Stomach (tissue), 4 donors: Measurements from ENCODE around the gene ZSWIM2.

Experiments
- EP300 ChIP-seq: sonication (generic); formaldehyde crosslinking; IDR thresholded peaks from one replicate; pipeline ENCODE4 v1.6.1; 2017; ENCODE audit warnings: antibody characterized with exemption
- POLR2A ChIP-seq, 4 donors: fragments of 450-650 bp; IDR thresholded peaks; one replicate each; pipeline ENCODE4 v1.6.1; 2016; ENCODE audit warnings: antibody characterized with exemption in 4 of 4, control low read depth in 2 of 4, mild to moderate bottlenecking in 1 of 4, moderate library complexity in 1 of 4
- POLR2AphosphoS5 ChIP-seq, 3 donors: sonication (generic); formaldehyde crosslinking; IDR thresholded peaks; one replicate each; pipeline ENCODE4 v1.6.1; 2016; ENCODE audit warnings: antibody characterized with exemption in 3 of 3
- TF ChIP-seq, protein P1 (sequence below), 7 experiments: fragments of 450-650 bp in 4 of 7; fragments of 200-600 bp in 3 of 7; sonication (generic) in 3 of 7; IDR thresholded peaks; one replicate each; pipeline ENCODE4 v1.5.1; 2016 to 2019; ENCODE audit warnings: antibody characterized with exemption in 7 of 7, control low read depth in 2 of 7, mild to moderate bottlenecking in 1 of 7

DNA sequence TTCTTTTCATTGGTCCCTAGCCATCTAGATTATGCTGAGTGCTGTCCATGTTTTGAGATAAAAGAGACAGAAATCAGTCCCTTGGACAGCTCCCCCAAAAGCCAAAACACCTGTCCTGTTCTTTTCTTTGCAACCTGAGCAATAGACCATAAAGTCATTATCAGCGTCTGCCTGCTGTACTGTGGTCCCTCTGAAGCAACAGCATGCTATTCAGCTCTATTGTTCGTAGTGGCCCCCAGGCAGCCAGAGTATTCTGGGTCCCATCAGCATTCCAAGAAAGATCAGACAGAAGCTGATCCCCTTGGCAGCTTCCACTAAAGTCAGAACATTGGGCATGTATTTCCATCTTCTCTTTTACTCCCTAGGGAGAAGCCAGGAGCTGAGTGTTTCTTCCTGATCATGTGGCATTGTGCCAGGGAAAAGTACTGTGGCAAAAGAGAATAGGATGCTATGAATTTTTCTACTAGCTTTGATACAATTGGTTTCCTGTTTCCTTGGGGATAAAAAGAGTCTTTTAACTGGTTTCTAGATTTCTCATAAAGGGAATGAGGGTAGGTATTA is 33.6 kb upstream of the ZSWIM2 start:
- TF ChIP-seq EP300 = no peak
- TF ChIP-seq, protein P1, sequence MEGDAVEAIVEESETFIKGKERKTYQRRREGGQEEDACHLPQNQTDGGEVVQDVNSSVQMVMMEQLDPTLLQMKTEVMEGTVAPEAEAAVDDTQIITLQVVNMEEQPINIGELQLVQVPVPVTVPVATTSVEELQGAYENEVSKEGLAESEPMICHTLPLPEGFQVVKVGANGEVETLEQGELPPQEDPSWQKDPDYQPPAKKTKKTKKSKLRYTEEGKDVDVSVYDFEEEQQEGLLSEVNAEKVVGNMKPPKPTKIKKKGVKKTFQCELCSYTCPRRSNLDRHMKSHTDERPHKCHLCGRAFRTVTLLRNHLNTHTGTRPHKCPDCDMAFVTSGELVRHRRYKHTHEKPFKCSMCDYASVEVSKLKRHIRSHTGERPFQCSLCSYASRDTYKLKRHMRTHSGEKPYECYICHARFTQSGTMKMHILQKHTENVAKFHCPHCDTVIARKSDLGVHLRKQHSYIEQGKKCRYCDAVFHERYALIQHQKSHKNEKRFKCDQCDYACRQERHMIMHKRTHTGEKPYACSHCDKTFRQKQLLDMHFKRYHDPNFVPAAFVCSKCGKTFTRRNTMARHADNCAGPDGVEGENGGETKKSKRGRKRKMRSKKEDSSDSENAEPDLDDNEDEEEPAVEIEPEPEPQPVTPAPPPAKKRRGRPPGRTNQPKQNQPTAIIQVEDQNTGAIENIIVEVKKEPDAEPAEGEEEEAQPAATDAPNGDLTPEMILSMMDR (IDR thresholded peaks at IDR 0.05) = no peak
- TF ChIP-seq POLR2A (IDR thresholded peaks at IDR 0.05) = no peak
- TF ChIP-seq POLR2AphosphoS5 (IDR thresholded peaks at IDR 0.05) = no peak
